Astrocyte (in vitro differentiated cells and primary cell): ENCODE results near the gene NSD2. TPM values are rescaled to one million over a fixed set of nuclear protein-coding genes. Genes with fewer than 3 reads are reported as not detected.

Source experiments
- DNase-seq: peaks from one replicate; pipeline ENCODE4 v3.0.0-alpha.2; 2010; ENCODE audit warnings: low read depth
- FAIRE-seq: peaks from 2 replicates; lab custom pipeline; 2011; peaks lifted over from hg19 to GRCh38; lab: Jason Lieb, UNC
- H2AFZ ChIP-seq: 2 replicates; pipeline ENCODE4 v1.6.0; 2012; ENCODE audit warnings: low read depth, low read length, inconsistent platforms
- H3K27ac ChIP-seq: 2 replicates; pipeline ENCODE4 v1.5.1; 2011; ENCODE audit warnings: low read depth, low read length, inconsistent platforms
- H3K27me3 ChIP-seq: 2 replicates; pipeline ENCODE4 v1.6.0; 2011; ENCODE audit warnings: low read length, inconsistent platforms; ENCODE audit not compliant: insufficient read depth
- H3K36me3 ChIP-seq: 2 replicates; pipeline ENCODE4 v1.5.1; 2011; ENCODE audit warnings: low read length, inconsistent platforms; ENCODE audit not compliant: insufficient read depth
- H3K4me1 ChIP-seq: 2 replicates; pipeline ENCODE4 v1.5.1; 2011; ENCODE audit warnings: low read length, inconsistent platforms; ENCODE audit not compliant: insufficient read depth
- H3K4me2 ChIP-seq: 2 replicates; pipeline ENCODE4 v1.6.0; 2012; ENCODE audit warnings: low read length, inconsistent platforms
- H3K4me3 ChIP-seq: 2 replicates; pipeline ENCODE4 v1.5.1; 2011; ENCODE audit warnings: low read depth, mild to moderate bottlenecking, low read length, inconsistent platforms; ENCODE audit not compliant: insufficient read depth
- H3K79me2 ChIP-seq: 2 replicates; pipeline ENCODE4 v1.6.0; 2012; ENCODE audit warnings: mild to moderate bottlenecking, low read length, inconsistent platforms; ENCODE audit not compliant: insufficient read depth
- H3K9ac ChIP-seq: 2 replicates; pipeline ENCODE4 v1.6.0; 2012; ENCODE audit warnings: mild to moderate bottlenecking, low read length, inconsistent platforms
- H3K9me3 ChIP-seq: 2 replicates; pipeline ENCODE4 v1.5.1; 2012; ENCODE audit warnings: low read depth, mild to moderate bottlenecking, low read length, inconsistent platforms; ENCODE audit not compliant: insufficient read depth
- H4K20me1 ChIP-seq: 2 replicates; pipeline ENCODE4 v1.6.0; 2012; ENCODE audit warnings: low read length, inconsistent platforms; ENCODE audit not compliant: insufficient read depth
- H3K27ac Mint-ChIP-seq: one replicate; pipeline ENCODE4 v1.8.0; 2021; ENCODE audit warnings: mild to moderate bottlenecking, mixed read lengths; ENCODE audit not compliant: unreplicated experiment
- H3K27me3 Mint-ChIP-seq: one replicate; pipeline ENCODE4 v1.8.0; 2021; ENCODE audit warnings: low read depth, mixed read lengths; ENCODE audit not compliant: unreplicated experiment
- H3K36me3 Mint-ChIP-seq: one replicate; pipeline ENCODE4 v1.8.0; 2021; ENCODE audit warnings: low read depth, mixed read lengths; ENCODE audit not compliant: unreplicated experiment
- H3K4me1 Mint-ChIP-seq: one replicate; pipeline ENCODE4 v1.8.0; 2021; ENCODE audit warnings: low read depth, mixed read lengths; ENCODE audit not compliant: unreplicated experiment
- H3K4me3 Mint-ChIP-seq: one replicate; pipeline ENCODE4 v1.8.0; 2021; ENCODE audit warnings: mild to moderate bottlenecking, moderate library complexity, mixed read lengths; ENCODE audit not compliant: unreplicated experiment
- H3K9me3 Mint-ChIP-seq: one replicate; pipeline ENCODE4 v1.8.0; 2021; ENCODE audit warnings: mild to moderate bottlenecking, mixed read lengths; ENCODE audit not compliant: unreplicated experiment
- EZH2 ChIP-seq: IDR thresholded peaks from 2 replicates; pipeline ENCODE4 v1.6.1; 2012; ENCODE audit warnings: mild to moderate bottlenecking, low read length, inconsistent platforms; ENCODE audit not compliant: insufficient read depth
- total RNA-seq: library from RNA; stranded (reverse); gene quantifications from 2 replicates; pipeline ENCODE4 v1.2.1, GENCODE V29; 2021
- TF ChIP-seq, protein P1 (sequence below): IDR thresholded peaks from 2 replicates; pipeline ENCODE4 v1.5.1; 2011; ENCODE audit warnings: low read depth, mild to moderate bottlenecking, inconsistent platforms, low read length, moderate library complexity; ENCODE audit not compliant: insufficient read depth

Gene NSD2
- total RNA-seq, 1 donor from 2014 or later = 31.3 TPM

DNA sequence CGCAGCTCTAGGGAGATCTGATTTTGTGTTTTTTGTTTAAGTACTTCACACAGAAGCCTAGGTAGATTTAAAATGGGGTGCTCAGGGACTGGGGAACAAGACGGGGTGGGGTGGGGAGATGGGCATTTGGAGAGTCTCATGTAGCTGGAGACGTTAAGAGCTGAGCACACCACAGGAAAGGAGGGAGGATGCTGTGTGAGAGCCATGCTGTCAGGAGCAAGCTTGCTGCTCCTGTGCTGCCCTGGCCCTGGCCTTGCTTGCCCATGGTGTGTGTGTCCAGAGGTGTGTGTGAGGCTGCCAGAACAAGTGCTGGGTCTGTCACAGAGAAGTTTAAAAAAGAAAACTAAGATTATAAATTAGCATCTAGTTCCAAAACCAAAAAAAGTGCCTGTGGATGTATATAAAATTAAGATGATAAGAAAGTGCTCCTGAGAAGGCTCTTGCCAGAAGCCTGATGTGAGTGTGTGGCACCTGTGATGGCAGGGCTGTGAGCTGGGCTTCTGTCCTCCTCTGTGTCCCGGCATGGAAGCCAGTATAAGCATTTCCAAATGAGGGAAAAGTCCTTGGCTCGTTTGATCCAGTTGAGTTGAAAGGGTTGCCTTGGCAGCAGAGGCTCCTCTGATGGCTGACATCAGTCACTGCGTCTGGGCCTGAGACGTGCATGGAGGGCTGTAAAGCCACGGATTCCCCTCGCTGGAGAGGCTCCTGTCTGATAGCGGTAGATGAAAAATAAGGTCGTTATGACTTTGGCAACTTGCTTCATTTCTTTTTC lies 74.1 kb downstream of the NSD2 start:
- Histone ChIP-seq H3K9ac (no peak overlapping the region), H3K4me1 (peaks cover 6% of the 10 kb centered on the region), H3K4me3 (no peak overlapping the region), H4K20me1 (peaks cover 20% of the 10 kb centered on the region), H3K79me2 (peaks cover 45% of the 10 kb centered on the region), H2AFZ (no peak overlapping the region), H3K27me3 (no peaks in the 10 kb centered on the region), H3K27ac (no peak overlapping the region), H3K9me3 (no peaks in the 10 kb centered on the region), H3K4me2 (no peak overlapping the region), H3K36me3 (peaks cover 19% of the 10 kb centered on the region)
- Mint-ChIP-seq H3K4me1 (peaks cover 9% of the 10 kb centered on the region), H3K4me3 (no peak overlapping the region), H3K36me3 (peaks cover 3% of the 10 kb centered on the region), H3K27me3 (no peaks in the 10 kb centered on the region), H3K27ac (no peak overlapping the region), H3K9me3 (no peaks in the 10 kb centered on the region)
- FAIRE-seq = no peak
- no peak for DNase-seq
- no peak for TF ChIP-seq EZH2
- TF ChIP-seq, protein P1, sequence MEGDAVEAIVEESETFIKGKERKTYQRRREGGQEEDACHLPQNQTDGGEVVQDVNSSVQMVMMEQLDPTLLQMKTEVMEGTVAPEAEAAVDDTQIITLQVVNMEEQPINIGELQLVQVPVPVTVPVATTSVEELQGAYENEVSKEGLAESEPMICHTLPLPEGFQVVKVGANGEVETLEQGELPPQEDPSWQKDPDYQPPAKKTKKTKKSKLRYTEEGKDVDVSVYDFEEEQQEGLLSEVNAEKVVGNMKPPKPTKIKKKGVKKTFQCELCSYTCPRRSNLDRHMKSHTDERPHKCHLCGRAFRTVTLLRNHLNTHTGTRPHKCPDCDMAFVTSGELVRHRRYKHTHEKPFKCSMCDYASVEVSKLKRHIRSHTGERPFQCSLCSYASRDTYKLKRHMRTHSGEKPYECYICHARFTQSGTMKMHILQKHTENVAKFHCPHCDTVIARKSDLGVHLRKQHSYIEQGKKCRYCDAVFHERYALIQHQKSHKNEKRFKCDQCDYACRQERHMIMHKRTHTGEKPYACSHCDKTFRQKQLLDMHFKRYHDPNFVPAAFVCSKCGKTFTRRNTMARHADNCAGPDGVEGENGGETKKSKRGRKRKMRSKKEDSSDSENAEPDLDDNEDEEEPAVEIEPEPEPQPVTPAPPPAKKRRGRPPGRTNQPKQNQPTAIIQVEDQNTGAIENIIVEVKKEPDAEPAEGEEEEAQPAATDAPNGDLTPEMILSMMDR = no peak

DNA sequence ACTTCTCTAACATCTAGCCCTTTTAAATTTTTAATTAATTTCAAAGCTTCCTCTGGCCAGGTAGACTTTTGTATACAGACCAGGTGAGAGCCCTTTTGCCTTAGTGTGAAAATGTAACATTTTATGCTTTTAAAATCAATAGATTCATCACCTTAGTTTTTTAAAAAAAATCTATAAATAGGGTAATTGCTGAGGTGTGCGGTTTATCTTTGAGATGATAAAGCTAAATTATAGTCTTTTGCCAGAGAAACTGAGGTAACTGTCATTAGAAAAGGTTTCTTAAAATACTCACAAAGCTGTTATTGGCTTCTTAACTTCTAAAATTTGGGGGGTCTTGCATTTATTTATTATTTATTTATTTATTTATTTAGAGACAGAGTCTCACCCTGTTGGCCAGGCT lies 74.7 kb downstream of the NSD2 start:
- peaks cover under 1% of the 10 kb centered on the region for H3K4me1 ChIP-seq
- Mint-ChIP-seq H3K4me3 (no peak overlapping the region), H3K9me3 (no peaks in the 10 kb centered on the region), H3K27me3 (no peaks in the 10 kb centered on the region), H3K27ac (no peak overlapping the region), H3K36me3 (peaks cover 4% of the 10 kb centered on the region), H3K4me1 (peaks cover 3% of the 10 kb centered on the region)
- H3K9ac ChIP-seq = no peak overlapping the region
- no peaks in the 10 kb centered on the region for H3K27me3 ChIP-seq
- no peaks in the 10 kb centered on the region for H3K9me3 ChIP-seq
- TF ChIP-seq EZH2 = no peak
- TF ChIP-seq, protein P1 = no peak
- H4K20me1 ChIP-seq = peaks cover 15% of the 10 kb centered on the region
- H3K27ac ChIP-seq = no peak overlapping the region
- FAIRE-seq (no peak), DNase-seq (no peak)
- H3K36me3 ChIP-seq = peaks cover 19% of the 10 kb centered on the region
- no peak overlapping the region for H3K4me3 ChIP-seq
- H3K79me2 ChIP-seq = peaks cover 41% of the 10 kb centered on the region
- no peak overlapping the region for H3K4me2 ChIP-seq
- no peak overlapping the region for H2AFZ ChIP-seq

DNA sequence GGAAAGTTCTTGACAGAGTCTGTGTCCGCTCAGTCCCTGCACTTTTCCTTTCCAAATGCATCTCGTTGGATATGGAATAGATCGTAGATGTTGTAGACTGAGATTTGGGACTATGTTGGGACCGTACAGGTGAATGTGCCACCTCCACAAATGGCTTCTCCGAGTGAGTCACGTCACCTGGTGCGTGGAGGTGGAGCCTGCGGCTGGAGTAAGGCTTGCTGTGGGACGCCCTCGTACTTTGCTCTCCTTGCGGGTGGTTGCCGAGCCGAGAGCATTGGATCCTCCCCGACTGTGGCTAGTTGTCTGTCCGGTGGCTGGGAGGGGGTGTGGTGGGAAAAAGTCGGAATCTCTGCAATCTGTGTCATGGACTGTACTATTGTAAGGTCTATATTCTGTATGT lies 77.0 kb downstream of the NSD2 start:
- Histone ChIP-seq H3K4me2 (no peak overlapping the region), H3K79me2 (peaks cover 23% of the 10 kb centered on the region), H3K9me3 (no peaks in the 10 kb centered on the region), H4K20me1 (peaks cover 15% of the 10 kb centered on the region), H3K27ac (no peak overlapping the region), H3K27me3 (no peaks in the 10 kb centered on the region), H2AFZ (no peak overlapping the region), H3K36me3 (peaks cover 11% of the 10 kb centered on the region), H3K4me3 (no peak overlapping the region), H3K9ac (no peak overlapping the region), H3K4me1 (no peaks in the 10 kb centered on the region)
- no peaks in the 10 kb centered on the region for H3K4me1 Mint-ChIP-seq
- FAIRE-seq (no peak), DNase-seq (no peak)
- H3K9me3 Mint-ChIP-seq = no peaks in the 10 kb centered on the region
- no peak overlapping the region for H3K27ac Mint-ChIP-seq
- TF ChIP-seq, protein P1 = no peak
- no peak for TF ChIP-seq EZH2
- no peak overlapping the region for H3K4me3 Mint-ChIP-seq
- peaks cover 4% of the 10 kb centered on the region for H3K36me3 Mint-ChIP-seq
- no peaks in the 10 kb centered on the region for H3K27me3 Mint-ChIP-seq
